OCI-LY3 (cell line): ENCODE results near the gene URGCP.

ENCODE experiments used
- H2AFZ ChIP-seq: fragments of 200-600, 300-600 bp; shearing (Covaris generic); 2 replicates; pipeline ENCODE4 v1.6.0; 2014; ENCODE audit warnings: antibody characterized with exemption, low read depth, low read length
- H3K27ac ChIP-seq: fragments of 200-600, 300-600 bp; sonication (generic); 2 replicates; pipeline ENCODE4 v1.5.1; 2014; ENCODE audit warnings: mild to moderate bottlenecking, low read length, moderate library complexity, mixed read lengths
- H3K27me3 ChIP-seq: fragments of 200-600, 300-600 bp; sonication (generic); 2 replicates; pipeline ENCODE4 v1.6.1; 2014; ENCODE audit warnings: low read depth, low read length, mixed read lengths
- H3K36me3 ChIP-seq: fragments of 200-600, 300-600 bp; sonication (generic); replicated peaks from 2 replicates; pipeline ENCODE3; 2014; ENCODE audit warnings: low read depth, low read length, mixed read lengths
- H3K4me1 ChIP-seq: fragments of 300-600, 200-600 bp; sonication (generic); 2 replicates; pipeline ENCODE4 v1.6.1; 2014; ENCODE audit warnings: low read length, mixed read lengths
- H3K4me2 ChIP-seq: fragments of 200-600, 300-600 bp; sonication (generic); 2 replicates; pipeline ENCODE4 v1.6.1; 2014; ENCODE audit warnings: low read length, mixed read lengths
- H3K4me3 ChIP-seq: fragments of 300-600, 200-600 bp; sonication (generic); 2 replicates; pipeline ENCODE4 v1.5.1; 2014; ENCODE audit warnings: antibody characterized with exemption, mild to moderate bottlenecking, low read length, moderate library complexity
- H3K79me2 ChIP-seq: fragments of 300-600, 200-600 bp; shearing (Covaris generic); 2 replicates; pipeline ENCODE4 v1.6.1; 2014; ENCODE audit warnings: mild to moderate bottlenecking, low read length, mixed read lengths
- H3K9ac ChIP-seq: fragments of 300-600, 200-600 bp; shearing (Covaris generic); 2 replicates; pipeline ENCODE4 v1.6.0; 2014; ENCODE audit warnings: mild to moderate bottlenecking, low read length, moderate library complexity
- H3K9me3 ChIP-seq: fragments of 200-600, 300-600 bp; shearing (Covaris generic); 2 replicates; pipeline ENCODE4 v1.6.1; 2014; ENCODE audit warnings: low read length, mixed read lengths; ENCODE audit not compliant: insufficient read depth
- H4K20me1 ChIP-seq: fragments of 200-600, 300-600 bp; sonication (generic); 2 replicates; pipeline ENCODE4 v1.6.1; 2016; ENCODE audit warnings: low read length, mixed read lengths; ENCODE audit not compliant: insufficient read depth
- EZH2phosphoT487 ChIP-seq: fragments of 200-600 bp; shearing (Covaris generic); IDR thresholded peaks from 2 replicates; pipeline ENCODE4 v1.6.1; 2018; ENCODE audit warnings: antibody characterized with exemption, mixed run types, low read depth
- TF ChIP-seq, protein P1 (sequence below): fragments of 200-600, 300-600 bp; sonication (generic); IDR thresholded peaks from 2 replicates; pipeline ENCODE4 v1.5.1; 2014; ENCODE audit warnings: antibody characterized with exemption, low read length, low read depth

Gene URGCP

DNA sequence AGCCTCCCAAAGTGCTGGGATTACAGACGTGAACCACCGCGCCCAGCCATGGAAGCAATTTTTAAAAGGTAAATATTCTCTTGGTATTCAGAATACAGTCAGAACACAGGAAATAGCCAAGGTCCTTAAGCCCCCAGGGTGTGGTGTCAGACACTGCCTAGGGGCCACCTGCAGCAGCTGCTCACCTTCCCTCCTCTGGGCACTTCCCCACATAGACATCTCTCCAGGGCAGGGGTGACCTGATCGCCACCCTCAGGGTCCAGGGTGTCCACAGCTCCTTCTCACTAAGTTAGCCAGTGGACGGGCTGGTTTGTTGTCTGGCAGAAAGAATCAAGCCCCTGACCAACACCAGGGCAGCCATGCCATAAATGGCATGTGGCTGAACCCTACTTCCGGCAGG, 15.9 kb downstream of the URGCP start:
- no peak overlapping the region for H3K27ac ChIP-seq
- no peaks in the 10 kb centered on the region for H3K4me1 ChIP-seq
- TF ChIP-seq EZH2phosphoT487 = no peak
- TF ChIP-seq, protein P1, sequence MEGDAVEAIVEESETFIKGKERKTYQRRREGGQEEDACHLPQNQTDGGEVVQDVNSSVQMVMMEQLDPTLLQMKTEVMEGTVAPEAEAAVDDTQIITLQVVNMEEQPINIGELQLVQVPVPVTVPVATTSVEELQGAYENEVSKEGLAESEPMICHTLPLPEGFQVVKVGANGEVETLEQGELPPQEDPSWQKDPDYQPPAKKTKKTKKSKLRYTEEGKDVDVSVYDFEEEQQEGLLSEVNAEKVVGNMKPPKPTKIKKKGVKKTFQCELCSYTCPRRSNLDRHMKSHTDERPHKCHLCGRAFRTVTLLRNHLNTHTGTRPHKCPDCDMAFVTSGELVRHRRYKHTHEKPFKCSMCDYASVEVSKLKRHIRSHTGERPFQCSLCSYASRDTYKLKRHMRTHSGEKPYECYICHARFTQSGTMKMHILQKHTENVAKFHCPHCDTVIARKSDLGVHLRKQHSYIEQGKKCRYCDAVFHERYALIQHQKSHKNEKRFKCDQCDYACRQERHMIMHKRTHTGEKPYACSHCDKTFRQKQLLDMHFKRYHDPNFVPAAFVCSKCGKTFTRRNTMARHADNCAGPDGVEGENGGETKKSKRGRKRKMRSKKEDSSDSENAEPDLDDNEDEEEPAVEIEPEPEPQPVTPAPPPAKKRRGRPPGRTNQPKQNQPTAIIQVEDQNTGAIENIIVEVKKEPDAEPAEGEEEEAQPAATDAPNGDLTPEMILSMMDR = no peak
- no peak overlapping the region for H2AFZ ChIP-seq
- no peak overlapping the region for H3K4me2 ChIP-seq
- no peaks in the 10 kb centered on the region for H3K9me3 ChIP-seq
- H3K27me3 ChIP-seq = no peaks in the 10 kb centered on the region
- no peak overlapping the region for H3K9ac ChIP-seq
- no peaks in the 10 kb centered on the region; the same call in 1 of the 2 replicates for H4K20me1 ChIP-seq
- no peak overlapping the region for H3K4me3 ChIP-seq
- no peaks in the 10 kb centered on the region for H3K36me3 ChIP-seq
- peaks cover 37% of the 10 kb centered on the region for H3K79me2 ChIP-seq

DNA sequence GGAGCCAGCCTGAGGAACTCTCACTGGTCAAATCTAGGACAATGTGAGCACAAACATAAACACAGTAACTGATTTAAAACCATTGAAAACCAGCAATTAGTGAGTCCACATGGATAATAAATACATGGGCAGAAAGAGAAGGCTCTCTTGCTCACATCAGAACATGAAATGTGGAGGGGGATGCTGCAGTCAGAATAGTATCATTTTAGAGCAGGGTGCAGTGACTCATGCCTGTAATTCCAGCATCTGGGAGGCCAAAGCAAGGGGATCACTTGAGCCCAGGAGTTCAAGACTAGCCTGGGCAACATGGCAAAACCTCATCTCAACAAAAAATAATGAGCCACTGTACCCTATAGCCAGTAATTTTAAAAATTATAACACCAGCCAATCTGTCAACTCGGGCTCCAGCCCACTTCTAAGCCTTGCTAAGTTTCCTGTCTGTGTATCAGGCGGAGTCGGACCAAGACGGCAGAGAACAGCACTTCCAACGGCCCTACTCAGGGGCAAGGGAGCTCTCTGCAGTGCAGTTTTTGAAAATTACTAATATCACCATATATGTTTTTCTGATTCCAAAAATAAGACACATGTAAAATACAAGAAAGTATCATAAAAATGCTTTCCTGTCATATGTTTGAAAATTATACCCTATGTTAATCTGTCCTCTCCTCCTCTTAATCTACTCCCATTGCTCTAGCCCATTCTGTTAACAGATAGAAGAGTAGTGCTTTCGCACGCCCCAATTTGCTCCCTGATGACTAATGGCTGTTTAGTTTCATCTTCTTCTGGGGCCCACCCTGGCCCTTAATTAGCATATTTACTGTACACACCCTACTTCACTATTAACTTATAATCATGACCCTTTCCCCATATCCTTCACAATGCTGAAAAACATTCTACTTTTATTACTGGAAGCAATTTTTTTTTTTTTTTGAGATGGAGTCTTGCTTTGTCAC, 17.1 kb downstream of the URGCP start:
- H3K4me2 ChIP-seq = no peak overlapping the region
- H2AFZ ChIP-seq = no peak overlapping the region
- TF ChIP-seq EZH2phosphoT487 = no peak
- TF ChIP-seq, protein P1 = no peak
- no peaks in the 10 kb centered on the region for H3K36me3 ChIP-seq
- H3K9me3 ChIP-seq = no peaks in the 10 kb centered on the region
- no peaks in the 10 kb centered on the region; the same call in 1 of the 2 replicates for H4K20me1 ChIP-seq
- H3K9ac ChIP-seq = no peak overlapping the region
- no peaks in the 10 kb centered on the region for H3K4me1 ChIP-seq
- no peak overlapping the region for H3K27ac ChIP-seq
- H3K79me2 ChIP-seq = peaks cover 30% of the 10 kb centered on the region
- H3K4me3 ChIP-seq = no peak overlapping the region
- H3K27me3 ChIP-seq = no peaks in the 10 kb centered on the region

DNA sequence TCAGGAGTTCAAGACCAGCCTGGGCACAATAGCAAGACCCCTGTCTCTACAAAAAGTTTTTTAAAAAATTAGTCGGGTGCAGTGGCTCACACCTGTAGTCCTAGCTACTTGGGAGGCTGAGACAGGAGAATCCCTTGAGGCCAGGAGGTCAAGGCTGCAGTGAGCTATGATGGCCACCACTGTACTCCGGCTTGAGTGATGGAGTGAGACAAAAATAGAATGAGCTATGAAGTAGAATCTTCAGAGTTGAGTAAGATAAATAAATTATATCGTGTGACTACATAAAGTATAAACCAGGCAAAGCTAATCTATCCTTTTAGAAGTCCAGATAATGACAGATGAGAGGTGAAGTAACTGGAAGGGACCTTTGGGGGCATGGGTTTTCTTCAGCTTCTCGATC, 21.8 kb downstream of the URGCP start:
- Histone ChIP-seq H3K79me2 (peaks cover 5% of the 10 kb centered on the region; the same call in 1 of the 2 replicates), H2AFZ (no peak overlapping the region), H3K27ac (no peak overlapping the region), H3K36me3 (peaks cover 15% of the 10 kb centered on the region), H3K4me2 (no peak overlapping the region), H3K4me3 (no peak overlapping the region), H3K4me1 (no peaks in the 10 kb centered on the region), H3K27me3 (no peaks in the 10 kb centered on the region), H3K9ac (no peak overlapping the region), H4K20me1 (no peaks in the 10 kb centered on the region; the same call in 1 of the 2 replicates), H3K9me3 (no peaks in the 10 kb centered on the region)
- TF ChIP-seq EZH2phosphoT487 = no peak
- TF ChIP-seq, protein P1 = no peak

DNA sequence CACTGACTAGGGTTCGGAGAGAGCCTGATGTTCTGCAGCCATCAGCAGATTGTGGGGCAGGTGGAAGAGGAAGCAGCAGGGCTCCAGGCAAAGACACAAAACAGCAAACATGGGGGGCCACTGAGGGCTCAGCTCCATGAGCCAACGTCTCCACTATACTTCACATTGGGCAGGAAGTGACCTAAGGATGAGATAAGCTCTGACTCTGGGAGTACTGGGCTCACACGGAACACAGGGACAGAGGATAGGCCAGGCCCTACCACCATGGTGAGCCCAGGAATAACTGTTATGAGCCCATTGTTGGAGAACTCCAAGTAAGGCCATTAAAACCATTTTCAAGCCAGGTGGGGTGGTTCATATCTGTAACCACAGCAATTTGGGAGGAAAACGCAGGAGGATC, 22.2 kb downstream of the URGCP start:
- Histone ChIP-seq H3K27ac (no peak overlapping the region), H3K4me3 (no peak overlapping the region), H3K9ac (no peak overlapping the region), H2AFZ (no peak overlapping the region), H4K20me1 (no peaks in the 10 kb centered on the region; the same call in 1 of the 2 replicates), H3K27me3 (no peaks in the 10 kb centered on the region), H3K4me1 (no peaks in the 10 kb centered on the region), H3K36me3 (peaks cover 15% of the 10 kb centered on the region), H3K79me2 (0 out of 2 replicates have a peak, but pooled peaks cover 5% of the 10 kb centered on the region), H3K4me2 (no peak overlapping the region), H3K9me3 (no peaks in the 10 kb centered on the region)
- TF ChIP-seq, protein P1 = no peak
- TF ChIP-seq EZH2phosphoT487 = no peak
